ENCODE measurements around the gene MINDY1.

DNA sequence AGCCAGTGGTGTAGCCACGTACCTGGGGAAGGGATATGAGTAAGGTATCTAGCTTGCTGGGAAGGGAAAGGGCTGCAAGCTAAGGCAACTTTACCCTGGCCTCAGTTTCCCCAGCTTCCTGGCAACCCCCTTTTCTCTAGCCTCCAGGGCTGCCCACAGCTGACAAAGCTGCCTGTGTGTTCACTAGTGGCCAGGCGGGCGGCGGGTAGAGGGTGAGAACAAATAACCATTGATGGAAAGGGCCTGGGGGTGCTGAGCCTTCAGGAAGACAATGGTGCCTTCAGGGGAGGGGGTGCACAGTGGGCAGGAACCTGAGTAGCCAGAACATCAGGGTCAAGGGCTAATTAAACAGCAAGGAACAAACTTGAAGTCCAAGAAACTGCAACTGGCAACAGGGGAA is 38.2 kb downstream of the MINDY1 start:
- no peak for TF ChIP-seq POLR2A (IDR thresholded peaks at IDR 0.05)
- TF ChIP-seq CTCF (IDR thresholded peaks at IDR 0.05) = no peak

Data from adrenal gland (tissue), 5 donors.